SK-N-SH treated with all-trans-retinoic acid at 6 μM for 48 hours (cell line): ENCODE results near the gene MRPS31.

ENCODE experiments used
- ATAC-seq: fragments of 200-7000 bp; cut with Tn5 transposase; 3 replicates; pipeline ENCODE4 v1.9.1; 2020; ENCODE audit warnings: mild to moderate bottlenecking, moderate library complexity
- ARNTL ChIP-seq: fragments of 450-650 bp; formaldehyde crosslinking; IDR thresholded peaks from 2 replicates; pipeline ENCODE4 v1.5.0; 2020; ENCODE audit warnings: low read depth, mild to moderate bottlenecking, moderate library complexity, borderline replicate concordance
- BACH2 ChIP-seq: fragments of 250-450 bp; sonication (Bioruptor Pico); IDR thresholded peaks from 2 replicates; pipeline ENCODE4 v1.9.0; 2021; ENCODE audit warnings: mild to moderate bottlenecking, borderline replicate concordance
- CSDC2 ChIP-seq: fragments of 250-450 bp; sonication (Bioruptor Pico); IDR thresholded peaks from 2 replicates; pipeline ENCODE4 v1.5.0; 2020; ENCODE audit warnings: mild to moderate bottlenecking, moderate library complexity
- ISL1 ChIP-seq: fragments of 250-450 bp; sonication (Bioruptor Pico); IDR thresholded peaks from 2 replicates; pipeline ENCODE4 v2.1.2; 2022; ENCODE audit warnings: mild to moderate bottlenecking, moderate library complexity
- OSR1 ChIP-seq: fragments of 250-450 bp; sonication (Bioruptor Pico); IDR thresholded peaks from 2 replicates; pipeline ENCODE4 v1.8.0; 2022; ENCODE audit warnings: moderate library complexity, mild to moderate bottlenecking, inconsistent platforms
- PPARA ChIP-seq: fragments of 250-450 bp; sonication (Bioruptor Pico); IDR thresholded peaks from 2 replicates; pipeline ENCODE4 v1.5.0; 2020; ENCODE audit warnings: mild to moderate bottlenecking, borderline replicate concordance
- RARB ChIP-seq: fragments of 250-450 bp; sonication (Bioruptor Pico); IDR thresholded peaks from 2 replicates; pipeline ENCODE4 v1.8.0; 2021; ENCODE audit warnings: mild to moderate bottlenecking, moderate library complexity
- TOX ChIP-seq: fragments of 250-450 bp; sonication (Bioruptor Pico); IDR thresholded peaks from 2 replicates; pipeline ENCODE4 v1.8.0; 2021; ENCODE audit warnings: mild to moderate bottlenecking, moderate library complexity, borderline replicate concordance
- ZC3H10 ChIP-seq: fragments of 250-450 bp; sonication (Bioruptor Pico); IDR thresholded peaks from 2 replicates; pipeline ENCODE4 v1.5.1; 2021; ENCODE audit warnings: mild to moderate bottlenecking, moderate library complexity
- ZFP3 ChIP-seq: fragments of 250-450 bp; sonication (Bioruptor Pico); IDR thresholded peaks from 2 replicates; pipeline ENCODE4 v1.5.0; 2020; ENCODE audit warnings: mild to moderate bottlenecking, moderate library complexity
- ZFP30 ChIP-seq: fragments of 450-650 bp; formaldehyde crosslinking; IDR thresholded peaks from 2 replicates; pipeline ENCODE4 v1.5.0; 2022; ENCODE audit warnings: mild to moderate bottlenecking, moderate library complexity
- ZNF565 ChIP-seq: fragments of 450-650 bp; formaldehyde crosslinking; conservative IDR thresholded peaks from 2 replicates; pipeline ENCODE4 v1.5.0; 2020; ENCODE audit warnings: low read depth, mild to moderate bottlenecking, moderate library complexity
- ZNF70 ChIP-seq: fragments of 450-650 bp; formaldehyde crosslinking; IDR thresholded peaks from 2 replicates; pipeline ENCODE4 v1.5.0; 2020; ENCODE audit warnings: mild to moderate bottlenecking, moderate library complexity
- TF ChIP-seq, protein P1 (sequence below): fragments of 250-450 bp; sonication (Bioruptor Pico); IDR thresholded peaks from 2 replicates; pipeline ENCODE4 v1.8.0; 2020; ENCODE audit warnings: mild to moderate bottlenecking, moderate library complexity, borderline replicate concordance
- TF ChIP-seq, protein P2 (sequence below): fragments of 250-450 bp; sonication (Bioruptor Pico); IDR thresholded peaks from 2 replicates; pipeline ENCODE4 v1.5.1; 2021; ENCODE audit warnings: mild to moderate bottlenecking, moderate library complexity
- TF ChIP-seq, protein P3 (sequence below): fragments of 250-450 bp; sonication (Bioruptor Pico); IDR thresholded peaks from 2 replicates; pipeline ENCODE4 v1.5.0; 2020; ENCODE audit warnings: mild to moderate bottlenecking, moderate library complexity
- TF ChIP-seq, protein P4 (sequence below): fragments of 250-450 bp; sonication (Bioruptor Pico); IDR thresholded peaks from 2 replicates; pipeline ENCODE4 v1.5.1; 2020; ENCODE audit warnings: low read depth, mild to moderate bottlenecking, moderate library complexity
- TF ChIP-seq, protein P5 (sequence below): fragments of 250-450 bp; sonication (Bioruptor Pico); IDR thresholded peaks from 2 replicates; pipeline ENCODE4 v1.8.0; 2021; ENCODE audit warnings: low read depth, mild to moderate bottlenecking, moderate library complexity, borderline replicate concordance

MRPS31 gene

DNA sequence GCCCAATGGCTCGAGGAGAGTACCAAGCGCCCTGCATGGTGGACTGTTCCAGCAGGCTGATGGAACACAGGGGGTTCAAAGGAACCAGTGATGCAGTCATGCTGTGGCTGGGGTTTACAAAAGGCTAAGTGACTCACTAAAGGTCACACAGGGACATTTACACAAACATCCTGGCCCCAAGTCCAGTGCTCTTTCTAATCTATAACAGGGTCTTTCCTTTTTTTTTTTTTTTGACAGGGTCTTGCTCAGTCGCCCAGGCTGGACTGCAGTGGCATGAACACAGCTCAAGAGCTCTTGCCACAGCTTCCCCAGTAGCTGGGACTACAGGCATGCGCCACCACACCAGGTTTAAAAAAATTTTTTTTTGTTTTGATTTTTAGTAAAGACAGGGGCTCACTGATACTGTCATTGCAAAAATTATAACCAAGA is 15.6 kb upstream of the MRPS31 start:
- ATAC-seq = no peak

DNA sequence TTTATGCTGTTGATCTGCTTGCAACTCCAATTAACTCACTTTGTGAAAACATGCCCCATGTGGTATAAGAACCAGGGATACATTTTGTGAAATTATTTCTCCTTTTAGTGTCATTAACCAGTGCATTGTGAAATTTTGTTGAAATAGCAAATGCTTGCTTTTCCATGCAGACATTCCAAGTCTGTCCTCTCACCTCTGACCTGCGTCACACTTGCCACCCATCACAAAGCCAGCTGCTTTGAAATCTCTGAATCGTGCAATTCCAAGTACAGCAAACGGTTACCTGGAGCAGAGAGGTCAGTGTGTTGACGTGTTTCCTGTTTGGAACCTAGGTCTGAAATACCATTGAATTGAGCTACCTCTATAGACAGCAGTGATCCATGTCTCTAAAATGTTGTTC is 13.6 kb upstream of the MRPS31 start:
- ATAC-seq = no peak
- TF ChIP-seq ZNF565 (CRISPR knock-in tag) (no peak), TOX (no peak), ZC3H10 (CRISPR knock-in tag) (no peak), PPARA (CRISPR knock-in tag) (no peak), BACH2 (no peak), CSDC2 (CRISPR knock-in tag) (no peak), OSR1 (CRISPR knock-in tag) (no peak), ZFP3 (no peak), ZNF70 (no peak), ARNTL (no peak), ZFP30 (CRISPR knock-in tag) (no peak)
- TF ChIP-seq, protein P1, sequence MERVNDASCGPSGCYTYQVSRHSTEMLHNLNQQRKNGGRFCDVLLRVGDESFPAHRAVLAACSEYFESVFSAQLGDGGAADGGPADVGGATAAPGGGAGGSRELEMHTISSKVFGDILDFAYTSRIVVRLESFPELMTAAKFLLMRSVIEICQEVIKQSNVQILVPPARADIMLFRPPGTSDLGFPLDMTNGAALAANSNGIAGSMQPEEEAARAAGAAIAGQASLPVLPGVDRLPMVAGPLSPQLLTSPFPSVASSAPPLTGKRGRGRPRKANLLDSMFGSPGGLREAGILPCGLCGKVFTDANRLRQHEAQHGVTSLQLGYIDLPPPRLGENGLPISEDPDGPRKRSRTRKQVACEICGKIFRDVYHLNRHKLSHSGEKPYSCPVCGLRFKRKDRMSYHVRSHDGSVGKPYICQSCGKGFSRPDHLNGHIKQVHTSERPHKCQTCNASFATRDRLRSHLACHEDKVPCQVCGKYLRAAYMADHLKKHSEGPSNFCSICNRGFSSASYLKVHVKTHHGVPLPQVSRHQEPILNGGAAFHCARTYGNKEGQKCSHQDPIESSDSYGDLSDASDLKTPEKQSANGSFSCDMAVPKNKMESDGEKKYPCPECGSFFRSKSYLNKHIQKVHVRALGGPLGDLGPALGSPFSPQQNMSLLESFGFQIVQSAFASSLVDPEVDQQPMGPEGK (CRISPR knock-in tag) = no peak
- TF ChIP-seq, protein P2, sequence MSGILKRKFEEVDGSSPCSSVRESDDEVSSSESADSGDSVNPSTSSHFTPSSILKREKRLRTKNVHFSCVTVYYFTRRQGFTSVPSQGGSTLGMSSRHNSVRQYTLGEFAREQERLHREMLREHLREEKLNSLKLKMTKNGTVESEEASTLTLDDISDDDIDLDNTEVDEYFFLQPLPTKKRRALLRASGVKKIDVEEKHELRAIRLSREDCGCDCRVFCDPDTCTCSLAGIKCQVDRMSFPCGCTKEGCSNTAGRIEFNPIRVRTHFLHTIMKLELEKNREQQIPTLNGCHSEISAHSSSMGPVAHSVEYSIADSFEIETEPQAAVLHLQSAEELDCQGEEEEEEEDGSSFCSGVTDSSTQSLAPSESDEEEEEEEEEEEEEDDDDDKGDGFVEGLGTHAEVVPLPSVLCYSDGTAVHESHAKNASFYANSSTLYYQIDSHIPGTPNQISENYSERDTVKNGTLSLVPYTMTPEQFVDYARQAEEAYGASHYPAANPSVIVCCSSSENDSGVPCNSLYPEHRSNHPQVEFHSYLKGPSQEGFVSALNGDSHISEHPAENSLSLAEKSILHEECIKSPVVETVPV = no peak
- TF ChIP-seq, protein P3, sequence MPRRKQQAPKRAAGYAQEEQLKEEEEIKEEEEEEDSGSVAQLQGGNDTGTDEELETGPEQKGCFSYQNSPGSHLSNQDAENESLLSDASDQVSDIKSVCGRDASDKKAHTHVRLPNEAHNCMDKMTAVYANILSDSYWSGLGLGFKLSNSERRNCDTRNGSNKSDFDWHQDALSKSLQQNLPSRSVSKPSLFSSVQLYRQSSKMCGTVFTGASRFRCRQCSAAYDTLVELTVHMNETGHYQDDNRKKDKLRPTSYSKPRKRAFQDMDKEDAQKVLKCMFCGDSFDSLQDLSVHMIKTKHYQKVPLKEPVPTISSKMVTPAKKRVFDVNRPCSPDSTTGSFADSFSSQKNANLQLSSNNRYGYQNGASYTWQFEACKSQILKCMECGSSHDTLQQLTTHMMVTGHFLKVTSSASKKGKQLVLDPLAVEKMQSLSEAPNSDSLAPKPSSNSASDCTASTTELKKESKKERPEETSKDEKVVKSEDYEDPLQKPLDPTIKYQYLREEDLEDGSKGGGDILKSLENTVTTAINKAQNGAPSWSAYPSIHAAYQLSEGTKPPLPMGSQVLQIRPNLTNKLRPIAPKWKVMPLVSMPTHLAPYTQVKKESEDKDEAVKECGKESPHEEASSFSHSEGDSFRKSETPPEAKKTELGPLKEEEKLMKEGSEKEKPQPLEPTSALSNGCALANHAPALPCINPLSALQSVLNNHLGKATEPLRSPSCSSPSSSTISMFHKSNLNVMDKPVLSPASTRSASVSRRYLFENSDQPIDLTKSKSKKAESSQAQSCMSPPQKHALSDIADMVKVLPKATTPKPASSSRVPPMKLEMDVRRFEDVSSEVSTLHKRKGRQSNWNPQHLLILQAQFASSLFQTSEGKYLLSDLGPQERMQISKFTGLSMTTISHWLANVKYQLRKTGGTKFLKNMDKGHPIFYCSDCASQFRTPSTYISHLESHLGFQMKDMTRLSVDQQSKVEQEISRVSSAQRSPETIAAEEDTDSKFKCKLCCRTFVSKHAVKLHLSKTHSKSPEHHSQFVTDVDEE = no peak
- TF ChIP-seq, protein P4, sequence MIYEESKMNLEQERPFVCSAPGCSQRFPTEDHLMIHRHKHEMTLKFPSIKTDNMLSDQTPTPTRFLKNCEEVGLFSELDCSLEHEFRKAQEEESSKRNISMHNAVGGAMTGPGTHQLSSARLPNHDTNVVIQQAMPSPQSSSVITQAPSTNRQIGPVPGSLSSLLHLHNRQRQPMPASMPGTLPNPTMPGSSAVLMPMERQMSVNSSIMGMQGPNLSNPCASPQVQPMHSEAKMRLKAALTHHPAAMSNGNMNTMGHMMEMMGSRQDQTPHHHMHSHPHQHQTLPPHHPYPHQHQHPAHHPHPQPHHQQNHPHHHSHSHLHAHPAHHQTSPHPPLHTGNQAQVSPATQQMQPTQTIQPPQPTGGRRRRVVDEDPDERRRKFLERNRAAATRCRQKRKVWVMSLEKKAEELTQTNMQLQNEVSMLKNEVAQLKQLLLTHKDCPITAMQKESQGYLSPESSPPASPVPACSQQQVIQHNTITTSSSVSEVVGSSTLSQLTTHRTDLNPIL (CRISPR knock-in tag) = no peak

More for the DNA sequence above, 15.6 kb upstream of the MRPS31 start:
- no peak for TF ChIP-seq ZFP3
- TF ChIP-seq, protein P5, sequence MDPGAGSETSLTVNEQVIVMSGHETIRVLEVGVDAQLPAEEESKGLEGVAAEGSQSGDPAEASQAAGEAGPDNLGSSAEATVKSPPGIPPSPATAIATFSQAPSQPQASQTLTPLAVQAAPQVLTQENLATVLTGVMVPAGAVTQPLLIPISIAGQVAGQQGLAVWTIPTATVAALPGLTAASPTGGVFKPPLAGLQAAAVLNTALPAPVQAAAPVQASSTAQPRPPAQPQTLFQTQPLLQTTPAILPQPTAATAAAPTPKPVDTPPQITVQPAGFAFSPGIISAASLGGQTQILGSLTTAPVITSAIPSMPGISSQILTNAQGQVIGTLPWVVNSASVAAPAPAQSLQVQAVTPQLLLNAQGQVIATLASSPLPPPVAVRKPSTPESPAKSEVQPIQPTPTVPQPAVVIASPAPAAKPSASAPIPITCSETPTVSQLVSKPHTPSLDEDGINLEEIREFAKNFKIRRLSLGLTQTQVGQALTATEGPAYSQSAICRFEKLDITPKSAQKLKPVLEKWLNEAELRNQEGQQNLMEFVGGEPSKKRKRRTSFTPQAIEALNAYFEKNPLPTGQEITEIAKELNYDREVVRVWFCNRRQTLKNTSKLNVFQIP (CRISPR knock-in tag) = no peak
- TF ChIP-seq ISL1 (CRISPR knock-in tag) = no peak
- no peak for TF ChIP-seq PPARA (CRISPR knock-in tag)
- TF ChIP-seq, protein P3 = no peak
- no peak for TF ChIP-seq RARB
- no peak for TF ChIP-seq TOX
- TF ChIP-seq ARNTL = no peak
- TF ChIP-seq, protein P2 = no peak
- TF ChIP-seq ZNF565 (CRISPR knock-in tag) = no peak
- TF ChIP-seq, protein P1 (CRISPR knock-in tag) = no peak
